Left ventricle myocardium inferior (tissue), 1 donor: ENCODE data around the gene IFITM1. TPM values are rescaled to one million over a fixed set of nuclear protein-coding genes. Genes with fewer than 3 reads are reported as not detected.
A peak's percentile ranks its signal among the peaks of the same experiment; 100 is the strongest.

Experiments
- DNase-seq: peaks from one replicate; pipeline ENCODE4 v3.0.0-alpha.2; 2020
- H3K27ac ChIP-seq: fragments of 200-600 bp; replicated peaks from 2 replicates; pipeline ENCODE4 v1.8.0; 2021
- H3K27me3 ChIP-seq: fragments of 200-600 bp; 2 replicates; pipeline ENCODE4 v1.8.0; 2021; ENCODE audit warnings: low read depth
- H3K36me3 ChIP-seq: fragments of 200-600 bp; 2 replicates; pipeline ENCODE4 v1.8.0; 2021
- H3K4me1 ChIP-seq: fragments of 200-600 bp; 2 replicates; pipeline ENCODE4 v1.8.0; 2021
- H3K4me3 ChIP-seq: fragments of 200-600 bp; 2 replicates; pipeline ENCODE4 v1.8.0; 2021; ENCODE audit warnings: mild to moderate bottlenecking, moderate library complexity
- H3K9me3 ChIP-seq: fragments of 200-600 bp; replicated peaks from 2 replicates; pipeline ENCODE4 v1.8.0; 2021
- intact Hi-C: fragments of 100-400 bp; cut with micrococcal nuclease; formaldehyde crosslinking; loops from one replicate; pipeline ENCODE4 v1.11.0; 2022
- total RNA-seq: library from RNA; stranded (reverse); fragmentation: NEBNext Ultra II Directional; extraction: Animal tissue kit (Norgen Biotek cat#: 25700); gene quantifications from one replicate; pipeline ENCODE4 v1.2.1, GENCODE V29; 2021
- TF ChIP-seq, protein P1 (sequence below): fragments of 200-600 bp; IDR thresholded peaks from 2 replicates; pipeline ENCODE4 v1.8.0; 2021; ENCODE audit warnings: antibody characterized with exemption, mild to moderate bottlenecking, borderline replicate concordance
- donor health status: DM: no; HTN: yes; CAD: no; lungs with severe emphysema.

The IFITM1 gene
- total RNA-seq, 1 donor from 2014 or later: 83.5 TPM

GRCh38 chr11:334264-334994 is 20.6 kb downstream of the IFITM1 start:
- no peaks in the 10 kb centered on the region for H3K9me3 ChIP-seq
- intact Hi-C loops: no loop called here
- DNase-seq: no peak
- peak overlapping the region; percentile 26 for H3K4me3 ChIP-seq
- H3K4me1 ChIP-seq: peaks cover 24% of the 10 kb centered on the region
- H3K27ac ChIP-seq: peak overlapping the region; percentile 84
- TF ChIP-seq, protein P1, sequence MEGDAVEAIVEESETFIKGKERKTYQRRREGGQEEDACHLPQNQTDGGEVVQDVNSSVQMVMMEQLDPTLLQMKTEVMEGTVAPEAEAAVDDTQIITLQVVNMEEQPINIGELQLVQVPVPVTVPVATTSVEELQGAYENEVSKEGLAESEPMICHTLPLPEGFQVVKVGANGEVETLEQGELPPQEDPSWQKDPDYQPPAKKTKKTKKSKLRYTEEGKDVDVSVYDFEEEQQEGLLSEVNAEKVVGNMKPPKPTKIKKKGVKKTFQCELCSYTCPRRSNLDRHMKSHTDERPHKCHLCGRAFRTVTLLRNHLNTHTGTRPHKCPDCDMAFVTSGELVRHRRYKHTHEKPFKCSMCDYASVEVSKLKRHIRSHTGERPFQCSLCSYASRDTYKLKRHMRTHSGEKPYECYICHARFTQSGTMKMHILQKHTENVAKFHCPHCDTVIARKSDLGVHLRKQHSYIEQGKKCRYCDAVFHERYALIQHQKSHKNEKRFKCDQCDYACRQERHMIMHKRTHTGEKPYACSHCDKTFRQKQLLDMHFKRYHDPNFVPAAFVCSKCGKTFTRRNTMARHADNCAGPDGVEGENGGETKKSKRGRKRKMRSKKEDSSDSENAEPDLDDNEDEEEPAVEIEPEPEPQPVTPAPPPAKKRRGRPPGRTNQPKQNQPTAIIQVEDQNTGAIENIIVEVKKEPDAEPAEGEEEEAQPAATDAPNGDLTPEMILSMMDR: no peak
- no peaks in the 10 kb centered on the region for H3K27me3 ChIP-seq
- H3K36me3 ChIP-seq: no peaks in the 10 kb centered on the region

- no peaks in the 10 kb centered on the region for H3K9me3 ChIP-seq
- H3K4me1 ChIP-seq: peaks cover 24% of the 10 kb centered on the region
- DNase-seq: no peak
- peak overlapping the region; percentile 84 for H3K27ac ChIP-seq
- intact Hi-C loops: no loop called here
- no peak overlapping the region for H3K4me3 ChIP-seq
- TF ChIP-seq, protein P1: no peak
- H3K36me3 ChIP-seq: no peaks in the 10 kb centered on the region
- H3K27me3 ChIP-seq: no peaks in the 10 kb centered on the region
Measured at GRCh38 chr11:335779-336658, 22.2 kb downstream of the IFITM1 start.

DNA sequence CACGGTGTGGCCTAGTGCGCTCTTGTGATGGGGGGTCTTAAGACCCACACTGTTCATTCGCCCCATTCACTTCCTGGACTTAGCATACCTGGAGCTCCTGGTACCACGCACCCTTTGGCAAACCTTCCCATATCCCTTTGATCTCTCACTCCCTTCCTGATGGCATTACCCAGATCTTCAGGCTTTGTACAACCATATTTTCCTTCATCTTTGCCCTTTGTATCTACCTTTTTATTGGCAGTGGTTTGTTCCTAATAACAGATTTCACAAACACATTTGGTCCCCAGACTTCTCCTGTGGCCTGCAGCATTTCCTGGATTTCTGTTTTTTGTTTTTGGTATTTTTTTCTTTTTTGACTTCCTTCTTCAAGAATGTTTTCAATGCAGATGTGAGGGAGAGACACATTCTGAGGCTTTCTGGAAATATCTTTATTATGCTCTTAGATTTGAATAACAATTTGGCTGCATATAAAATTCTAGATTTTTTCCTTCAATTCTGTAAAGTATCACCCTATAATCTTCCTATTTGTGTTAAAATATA is 22.9 kb downstream of the IFITM1 start:
- Histone ChIP-seq H3K4me1 (peaks cover 24% of the 10 kb centered on the region), H3K4me3 (no peak overlapping the region), H3K9me3 (no peaks in the 10 kb centered on the region), H3K27me3 (no peaks in the 10 kb centered on the region), H3K36me3 (no peaks in the 10 kb centered on the region), H3K27ac (peak overlapping the region; percentile 84)
- intact Hi-C loops: no loop called here
- TF ChIP-seq, protein P1: no peak
- no peak for DNase-seq

DNA sequence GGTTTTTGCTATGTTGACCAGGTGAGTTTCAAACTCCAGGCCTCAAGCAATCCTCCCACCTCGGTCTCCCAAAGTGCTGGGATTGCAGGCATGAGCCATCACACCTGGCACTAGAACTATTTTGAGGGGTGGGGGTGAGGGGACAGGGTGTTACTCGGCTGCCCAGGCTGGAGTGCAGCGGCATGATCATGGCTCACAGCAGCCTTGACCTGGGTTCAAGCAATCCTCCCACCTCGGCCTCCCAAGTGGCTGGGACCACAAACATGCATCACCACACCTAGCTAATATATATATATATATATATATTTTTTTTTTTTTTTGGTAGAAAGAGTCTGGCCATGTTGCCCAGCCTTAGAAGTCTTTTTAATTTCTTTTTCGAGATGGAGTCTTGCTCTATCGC is 23.9 kb downstream of the IFITM1 start:
- peak overlapping the region; percentile 84 for H3K27ac ChIP-seq
- intact Hi-C loops: no loop called here

GRCh38 chr11:339963-340362 is 26.1 kb downstream of the IFITM1 start:
- Histone ChIP-seq H3K27ac (no peak overlapping the region), H3K4me1 (peaks cover 30% of the 10 kb centered on the region), H3K4me3 (no peak overlapping the region), H3K9me3 (no peaks in the 10 kb centered on the region), H3K36me3 (no peaks in the 10 kb centered on the region), H3K27me3 (no peaks in the 10 kb centered on the region)
- no peak for DNase-seq
- TF ChIP-seq, protein P1: no peak
- intact Hi-C loops: no loop called here

More for the DNA sequence above, 23.9 kb downstream of the IFITM1 start:
- no peak overlapping the region for H3K4me3 ChIP-seq
- TF ChIP-seq, protein P1: no peak
- no peak for DNase-seq
- no peaks in the 10 kb centered on the region for H3K9me3 ChIP-seq
- no peaks in the 10 kb centered on the region for H3K27me3 ChIP-seq
- no peaks in the 10 kb centered on the region for H3K36me3 ChIP-seq
- peaks cover 31% of the 10 kb centered on the region for H3K4me1 ChIP-seq
